ENCODE measurements around the gene PLAGL2. TPM values are rescaled to one million over a fixed set of nuclear protein-coding genes. Genes with fewer than 3 reads are reported as not detected.
A peak's percentile ranks its signal among the peaks of the same experiment; 100 is the strongest.

Gene PLAGL2
- total RNA-seq, 2 donors from 2014 or later: 32.8 to 39.4 TPM

- Mint-ChIP-seq H3K27ac (no peak overlapping the region), H3K27me3 (no peaks in the 10 kb centered on the region), H3K4me1 (ENCODE audit: low read depth in 2 of 2) (no peaks in the 10 kb centered on the region), H3K36me3 (peaks cover 7% of the 10 kb centered on the region), H3K9me3 (no peaks in the 10 kb centered on the region), H3K4me3 (no peak overlapping the region)
- DNase-seq (ENCODE audit: low spot score): no peak
- no peak for ATAC-seq
Measured at GRCh38 chr20:32167552-32167951, 40.0 kb downstream of the PLAGL2 start.

- DNase-seq (ENCODE audit: low spot score) (no peak), ATAC-seq (no peak)
- Mint-ChIP-seq H3K4me3 (no peak overlapping the region), H3K4me1 (ENCODE audit: low read depth in 2 of 2) (no peaks in the 10 kb centered on the region), H3K36me3 (peaks cover 20% of the 10 kb centered on the region), H3K27me3 (no peaks in the 10 kb centered on the region), H3K27ac (no peak overlapping the region), H3K9me3 (no peaks in the 10 kb centered on the region)
Measured at GRCh38 chr20:32165836-32166545, 41.6 kb downstream of the PLAGL2 start.

GRCh38 chr20:32164984-32165735 lies 42.4 kb downstream of the PLAGL2 start:
- ATAC-seq (no peak), DNase-seq (ENCODE audit: low spot score) (no peak)
- peak overlapping the region in 1 of 2 donors; percentile 72 for H3K27ac Mint-ChIP-seq
- peaks cover 20% of the 10 kb centered on the region for H3K36me3 Mint-ChIP-seq
- H3K4me3 Mint-ChIP-seq: no peak overlapping the region
- H3K4me1 Mint-ChIP-seq (ENCODE audit: low read depth in 2 of 2): no peaks in the 10 kb centered on the region
- H3K9me3 Mint-ChIP-seq: no peaks in the 10 kb centered on the region
- H3K27me3 Mint-ChIP-seq: no peaks in the 10 kb centered on the region

- no peak for ATAC-seq
- no peaks in the 10 kb centered on the region for H3K27me3 Mint-ChIP-seq
- no peaks in the 10 kb centered on the region for H3K4me1 Mint-ChIP-seq (ENCODE audit: low read depth in 2 of 2)
- H3K27ac Mint-ChIP-seq: peak overlapping the region in 1 of 2 donors; percentile 72
- no peak for DNase-seq (ENCODE audit: low spot score)
- H3K9me3 Mint-ChIP-seq: no peaks in the 10 kb centered on the region
- H3K36me3 Mint-ChIP-seq: peaks cover 20% of the 10 kb centered on the region
- no peak overlapping the region for H3K4me3 Mint-ChIP-seq
Measured at GRCh38 chr20:32163951-32164350, 43.6 kb downstream of the PLAGL2 start.

- no peaks in the 10 kb centered on the region for H3K9me3 Mint-ChIP-seq
- peaks cover 17% of the 10 kb centered on the region for H3K36me3 Mint-ChIP-seq
- no peak overlapping the region for H3K27ac Mint-ChIP-seq
- peaks cover 0 to 2% of the 10 kb centered on the region in 2 donors for H3K4me1 Mint-ChIP-seq (ENCODE audit: low read depth in 2 of 2)
- DNase-seq (ENCODE audit: low spot score): no peak
- no peak overlapping the region for H3K4me3 Mint-ChIP-seq
- no peaks in the 10 kb centered on the region for H3K27me3 Mint-ChIP-seq
- no peak for ATAC-seq
Measured at GRCh38 chr20:32162351-32162750, 45.2 kb downstream of the PLAGL2 start.

GRCh38 chr20:32160341-32160740 lies 47.2 kb downstream of the PLAGL2 start:
- H3K4me3 Mint-ChIP-seq: no peak overlapping the region
- ATAC-seq (no peak), DNase-seq (ENCODE audit: low spot score) (no peak)
- no peak overlapping the region for H3K27ac Mint-ChIP-seq
- H3K27me3 Mint-ChIP-seq: no peaks in the 10 kb centered on the region
- H3K9me3 Mint-ChIP-seq: no peaks in the 10 kb centered on the region
- H3K4me1 Mint-ChIP-seq (ENCODE audit: low read depth in 2 of 2): peaks cover 5 to 7% of the 10 kb centered on the region in 2 donors
- H3K36me3 Mint-ChIP-seq: peaks cover 16% of the 10 kb centered on the region

- no peak for DNase-seq (ENCODE audit: low spot score)
- Mint-ChIP-seq H3K27me3 (no peaks in the 10 kb centered on the region), H3K36me3 (peaks cover 16% of the 10 kb centered on the region), H3K4me3 (no peak overlapping the region), H3K27ac (no peak overlapping the region), H3K4me1 (ENCODE audit: low read depth in 2 of 2) (peaks cover 10 to 12% of the 10 kb centered on the region in 2 donors), H3K9me3 (no peaks in the 10 kb centered on the region)
- ATAC-seq: no peak
Measured at GRCh38 chr20:32159766-32160221, 47.7 kb downstream of the PLAGL2 start.

- H3K4me3 Mint-ChIP-seq: no peak overlapping the region
- H3K4me1 Mint-ChIP-seq (ENCODE audit: low read depth in 2 of 2): peaks cover 10 to 16% of the 10 kb centered on the region in 2 donors
- no peak for ATAC-seq
- no peaks in the 10 kb centered on the region for H3K9me3 Mint-ChIP-seq
- H3K27ac Mint-ChIP-seq: no peak overlapping the region
- peaks cover 16% of the 10 kb centered on the region for H3K36me3 Mint-ChIP-seq
- no peaks in the 10 kb centered on the region for H3K27me3 Mint-ChIP-seq
- DNase-seq (ENCODE audit: low spot score): no peak
Measured at GRCh38 chr20:32158943-32159660, 48.4 kb downstream of the PLAGL2 start.

GRCh38 chr20:32158351-32158750 lies 49.2 kb downstream of the PLAGL2 start:
- Mint-ChIP-seq H3K27me3 (no peaks in the 10 kb centered on the region), H3K27ac (no peak overlapping the region), H3K4me1 (ENCODE audit: low read depth in 2 of 2) (peaks cover 10 to 16% of the 10 kb centered on the region in 2 donors), H3K36me3 (peaks cover 16% of the 10 kb centered on the region), H3K9me3 (no peaks in the 10 kb centered on the region), H3K4me3 (no peak overlapping the region)
- ATAC-seq (no peak), DNase-seq (ENCODE audit: low spot score) (no peak)

- Mint-ChIP-seq H3K9me3 (no peaks in the 10 kb centered on the region), H3K27ac (peak overlapping the region; percentile 69 to 82), H3K4me1 (ENCODE audit: low read depth in 2 of 2) (peaks cover 10 to 18% of the 10 kb centered on the region in 2 donors), H3K4me3 (no peak overlapping the region), H3K27me3 (no peaks in the 10 kb centered on the region), H3K36me3 (peaks cover 14% of the 10 kb centered on the region)
- ATAC-seq (no peak), DNase-seq (ENCODE audit: low spot score) (no peak)
Measured at GRCh38 chr20:32157611-32158010, 49.9 kb downstream of the PLAGL2 start.

- H3K36me3 Mint-ChIP-seq: no peaks in the 10 kb centered on the region
- no peaks in the 10 kb centered on the region for H3K27me3 Mint-ChIP-seq
- peak; percentile 81 to 90 for ATAC-seq
- peak overlapping the region; percentile 81 to 82 for H3K27ac Mint-ChIP-seq
- peak; percentile 82 for DNase-seq (ENCODE audit: low spot score)
- peaks cover 10 to 22% of the 10 kb centered on the region in 2 donors for H3K4me1 Mint-ChIP-seq (ENCODE audit: low read depth in 2 of 2)
- H3K9me3 Mint-ChIP-seq: no peaks in the 10 kb centered on the region
- peak overlapping the region; percentile 48 for H3K4me3 Mint-ChIP-seq
Measured at GRCh38 chr20:32155017-32155981, 52.2 kb downstream of the PLAGL2 start.

- no peaks in the 10 kb centered on the region for H3K27me3 Mint-ChIP-seq
- no peaks in the 10 kb centered on the region for H3K36me3 Mint-ChIP-seq
- H3K9me3 Mint-ChIP-seq: no peaks in the 10 kb centered on the region
- ATAC-seq: no peak
- no peak for DNase-seq (ENCODE audit: low spot score)
- no peak overlapping the region for H3K4me3 Mint-ChIP-seq
- peaks cover 10 to 22% of the 10 kb centered on the region in 2 donors for H3K4me1 Mint-ChIP-seq (ENCODE audit: low read depth in 2 of 2)
- peak overlapping the region in 1 of 2 donors; percentile 81 for H3K27ac Mint-ChIP-seq
Measured at GRCh38 chr20:32153771-32154170, 53.8 kb downstream of the PLAGL2 start.

GRCh38 chr20:32153156-32153665 lies 54.3 kb downstream of the PLAGL2 start:
- Mint-ChIP-seq H3K4me3 (no peak overlapping the region), H3K4me1 (ENCODE audit: low read depth in 2 of 2) (peaks cover 10 to 22% of the 10 kb centered on the region in 2 donors), H3K9me3 (no peaks in the 10 kb centered on the region), H3K27me3 (no peaks in the 10 kb centered on the region), H3K27ac (peak overlapping the region in 1 of 2 donors; percentile 47), H3K36me3 (no peaks in the 10 kb centered on the region)
- DNase-seq (ENCODE audit: low spot score): no peak
- ATAC-seq: no peak

Data from natural killer cell treated with Interleukin-12 subunit alpha and Interleukin-12 subunit beta and Interleukin-15 and Interleukin-18, amount 100 ng/mL, for 72 hours (primary cell).